LNCaP clone FGC (cell line): ENCODE data around the gene ABCG1.

ENCODE experiments used
- DNase-seq: peaks from one replicate; pipeline ENCODE4 v3.0.0-alpha.2; 2011; ENCODE audit warnings: low read depth
- H3K4me3 ChIP-seq: 2 replicates; pipeline ENCODE4 v1.5.1; 2011; ENCODE audit warnings: mild to moderate bottlenecking, low read depth, low read length, control low read depth
- CTCF ChIP-seq: IDR thresholded peaks from 2 replicates; pipeline ENCODE4 v1.5.1; 2012; ENCODE audit warnings: mild to moderate bottlenecking; ENCODE audit not compliant: control insufficient read depth, insufficient read depth; ENCODE audit errors: extremely low read depth

Gene ABCG1

GRCh38 chr21:42229676-42230075 is 10.7 kb downstream of the ABCG1 start:
- no peak for TF ChIP-seq CTCF
- no peak overlapping the region for H3K4me3 ChIP-seq
- DNase-seq = no peak

GRCh38 chr21:42230178-42230577 is 11.2 kb downstream of the ABCG1 start:
- no peak overlapping the region for H3K4me3 ChIP-seq
- DNase-seq = no peak
- no peak for TF ChIP-seq CTCF

- no peak for DNase-seq
- no peak for TF ChIP-seq CTCF
- H3K4me3 ChIP-seq = no peak overlapping the region
Measured at GRCh38 chr21:42230636-42231035, 11.7 kb downstream of the ABCG1 start.

- TF ChIP-seq CTCF = no peak
- DNase-seq = no peak
- H3K4me3 ChIP-seq = no peak overlapping the region
Measured at GRCh38 chr21:42231756-42232155, 12.8 kb downstream of the ABCG1 start.

- DNase-seq = no peak
- no peak for TF ChIP-seq CTCF
Measured at GRCh38 chr21:42232176-42232825, 13.4 kb downstream of the ABCG1 start.

GRCh38 chr21:42233067-42233961 is 14.4 kb downstream of the ABCG1 start:
- no peak for TF ChIP-seq CTCF
- no peak for DNase-seq
- no peak overlapping the region for H3K4me3 ChIP-seq

More at GRCh38 chr21:42232176-42232825, 13.4 kb downstream of the ABCG1 start:
- H3K4me3 ChIP-seq = no peak overlapping the region
